Fibroblast of lung (primary cell): ENCODE data around the gene TENM3. TPM values are rescaled to one million over a fixed set of nuclear protein-coding genes. Genes with fewer than 3 reads are reported as not detected.

ENCODE experiments used
- DNase-seq, 2 donors: peaks; one replicate each; pipeline versions ENCODE4 v3.0.0 to v3.0.0-alpha.2; 2010; ENCODE audit warnings: low read depth in 2 of 2
- H2AFZ ChIP-seq: 2 replicates; pipeline ENCODE4 v1.5.1; 2012; ENCODE audit warnings: low read length, control low read depth, inconsistent platforms
- H3K27ac ChIP-seq: 2 replicates; pipeline ENCODE4 v1.5.1; 2011; ENCODE audit warnings: low read length, control low read depth; ENCODE audit not compliant: insufficient read depth
- H3K27me3 ChIP-seq: 2 replicates; pipeline ENCODE4 v1.5.1; 2011; ENCODE audit warnings: mild to moderate bottlenecking, low read length; ENCODE audit not compliant: control insufficient read depth, insufficient read depth
- H3K36me3 ChIP-seq: 2 replicates; pipeline ENCODE4 v1.5.1; 2011; ENCODE audit warnings: low read length; ENCODE audit not compliant: control insufficient read depth, insufficient read depth
- H3K4me1 ChIP-seq: 2 replicates; pipeline ENCODE4 v1.5.1; 2011; ENCODE audit warnings: low read length; ENCODE audit not compliant: control insufficient read depth, insufficient read depth; ENCODE audit errors: extremely low read depth
- H3K4me2 ChIP-seq: 2 replicates; pipeline ENCODE4 v1.5.1; 2011; ENCODE audit warnings: low read length, control low read depth; ENCODE audit not compliant: insufficient read depth; ENCODE audit errors: extremely low read depth
- H3K4me3 ChIP-seq, 4 experiments: fragments of 200-600 bp in 1 of 4; sonication (generic) in 1 of 4; replicated peaks in 1 of 4; 2 replicates each; pipeline ENCODE4 v1.5.1; 2011 to 2016; ENCODE audit warnings: low read length in 4 of 4, low read depth in 3 of 4, mild to moderate bottlenecking in 3 of 4, control low read depth in 2 of 4, inconsistent platforms in 1 of 4, mixed read lengths in 1 of 4; ENCODE audit not compliant: insufficient read depth in 1 of 4; ENCODE audit errors: control extremely low read depth in 1 of 4
- H3K79me2 ChIP-seq: 2 replicates; pipeline ENCODE4 v1.5.1; 2012; ENCODE audit warnings: mild to moderate bottlenecking, low read length, inconsistent platforms; ENCODE audit not compliant: control insufficient read depth, insufficient read depth
- H3K9ac ChIP-seq: 2 replicates; pipeline ENCODE4 v1.5.1; 2011; ENCODE audit warnings: mild to moderate bottlenecking, low read length, control low read depth; ENCODE audit not compliant: insufficient read depth
- H3K9me3 ChIP-seq: 2 replicates; pipeline ENCODE4 v1.5.1; 2012; ENCODE audit warnings: low read depth, low read length; ENCODE audit not compliant: control insufficient read depth, insufficient read depth
- H4K20me1 ChIP-seq: 2 replicates; pipeline ENCODE4 v1.5.1; 2011; ENCODE audit warnings: low read length; ENCODE audit not compliant: control insufficient read depth, insufficient read depth; ENCODE audit errors: extremely low read depth
- CTCF ChIP-seq, 2 donors: IDR thresholded peaks in 1 of 2; conservative IDR thresholded peaks in 1 of 2; 1 replicate in 1 of 2; 2 replicates in 1 of 2; pipeline ENCODE4 v1.5.1; 2011 to 2012; ENCODE audit warnings: low read length in 2 of 2, control low read depth in 1 of 2, inconsistent platforms in 1 of 2, low read depth in 1 of 2, mild to moderate bottlenecking in 1 of 2
- EZH2 ChIP-seq: IDR thresholded peaks from 2 replicates; pipeline ENCODE4 v1.5.1; 2012; ENCODE audit warnings: low read length, control low read depth, mild to moderate bottlenecking; ENCODE audit errors: missing control alignments
- polyA plus RNA-seq, 2 donors: library from polyadenylated mRNA; depleted of rRNA in 1 of 2; stranded (reverse) in 1 of 2; unstranded in 1 of 2; fragments of >200 nt; gene quantifications; 2 replicates each; pipeline ENCODE4 v1.2.1, GENCODE V29; 2011 to 2012; ENCODE audit warnings: missing spikeins in 1 of 2
- total RNA-seq: library from RNA; depleted of rRNA; stranded (reverse); fragments of >200 nt; gene quantifications from 2 replicates; pipeline ENCODE4 v1.2.1, GENCODE V29; 2014

Gene TENM3
- total and polyA plus RNA-seq, 2 donors (not counting 1 experiment from before 2014, with no cell fraction given) = 2.7 to 3.6 TPM

GRCh38 chr4:182695009-182695408 lies 451.8 kb downstream of the TENM3 start:
- Histone ChIP-seq H3K27ac (no peak overlapping the region), H3K4me3 (no peak overlapping the region), H3K4me2 (no peak overlapping the region), H3K9me3 (no peaks in the 10 kb centered on the region), H3K79me2 (no peaks in the 10 kb centered on the region), H4K20me1 (no peaks in the 10 kb centered on the region), H3K4me1 (no peaks in the 10 kb centered on the region), H2AFZ (no peak overlapping the region), H3K36me3 (no peaks in the 10 kb centered on the region), H3K27me3 (no peaks in the 10 kb centered on the region), H3K9ac (no peak overlapping the region)
- no peak for DNase-seq
- TF ChIP-seq CTCF (conservative IDR thresholded peaks at IDR 0.05 in 1 of 2, IDR thresholded peaks at IDR 0.05 in 1 of 2; ENCODE audit: low read depth in 1 of 2, low read length in 2 of 2) = no peak
- TF ChIP-seq EZH2 = no peak

- Histone ChIP-seq H3K4me3 (no peak overlapping the region), H3K79me2 (no peaks in the 10 kb centered on the region), H3K9ac (no peak overlapping the region), H3K9me3 (no peaks in the 10 kb centered on the region), H3K4me1 (no peaks in the 10 kb centered on the region), H4K20me1 (no peaks in the 10 kb centered on the region), H3K36me3 (no peaks in the 10 kb centered on the region), H2AFZ (no peak overlapping the region), H3K27ac (no peak overlapping the region), H3K4me2 (no peak overlapping the region), H3K27me3 (no peaks in the 10 kb centered on the region)
- TF ChIP-seq EZH2 (no peak), CTCF (conservative IDR thresholded peaks at IDR 0.05 in 1 of 2, IDR thresholded peaks at IDR 0.05 in 1 of 2; ENCODE audit: low read depth in 1 of 2, low read length in 2 of 2) (no peak)
- peak; percentile 33 to 72 for DNase-seq
Measured at GRCh38 chr4:182695842-182696241, 452.6 kb downstream of the TENM3 start.

GRCh38 chr4:182697094-182697493 lies 453.9 kb downstream of the TENM3 start:
- no peak for TF ChIP-seq CTCF (conservative IDR thresholded peaks at IDR 0.05 in 1 of 2, IDR thresholded peaks at IDR 0.05 in 1 of 2; ENCODE audit: low read depth in 1 of 2, low read length in 2 of 2)
- TF ChIP-seq EZH2 = no peak
- Histone ChIP-seq H2AFZ (no peak overlapping the region), H3K4me3 (no peak overlapping the region), H3K9ac (no peak overlapping the region), H3K79me2 (no peaks in the 10 kb centered on the region), H3K27me3 (no peaks in the 10 kb centered on the region), H3K4me2 (no peak overlapping the region), H4K20me1 (no peaks in the 10 kb centered on the region), H3K4me1 (no peaks in the 10 kb centered on the region), H3K36me3 (no peaks in the 10 kb centered on the region), H3K9me3 (no peaks in the 10 kb centered on the region), H3K27ac (no peak overlapping the region)
- no peak for DNase-seq
